ENCODE data around the gene OR9A2. TPM values are rescaled to one million over a fixed set of nuclear protein-coding genes. Genes with fewer than 3 reads are reported as not detected.
A peak's percentile ranks its signal among the peaks of the same experiment; 100 is the strongest.
"Not testable (repeated sequence)": the region's sequence is repeated elsewhere in the genome, so short reads cannot be mapped to it uniquely, and the experiment has no call there.

OR9A2 gene
- total RNA-seq, 2 donors from 2014 or later, result not detected

DNA sequence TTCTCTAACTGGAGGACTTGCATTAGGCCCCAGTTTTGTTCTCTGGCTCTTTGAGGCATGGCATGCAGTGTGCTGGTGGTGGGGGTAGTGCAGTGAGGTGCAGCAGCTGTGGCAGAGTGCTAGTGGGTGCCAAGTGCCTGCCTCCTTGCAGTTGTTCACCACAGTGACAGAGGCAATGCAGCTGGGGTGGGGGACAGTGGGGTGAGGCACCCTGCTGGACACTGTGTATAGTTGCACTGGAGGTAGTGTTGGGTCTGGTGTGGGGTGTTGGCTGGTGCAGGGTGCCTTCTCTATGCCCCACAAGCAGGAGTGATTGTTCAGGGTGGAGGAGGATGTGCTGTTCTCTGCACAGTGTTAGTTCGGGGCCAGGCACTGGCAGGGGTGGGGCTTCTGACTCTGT is 43.1 kb downstream of the OR9A2 start:
- Mint-ChIP-seq H3K4me3 (no peak overlapping the region), H3K9me3 (peaks cover 9% of the 10 kb centered on the region), H3K4me1 (no peaks in the 10 kb centered on the region), H3K36me3 (ENCODE audit: low read depth) (no peaks in the 10 kb centered on the region), H3K27me3 (ENCODE audit: insufficient read depth) (peaks cover 11% of the 10 kb centered on the region), H3K27ac (no peak overlapping the region)
- Histone ChIP-seq H3K4me3 (ENCODE audit: low read length) (no peak overlapping the region), H3K9ac (ENCODE audit: extremely low read depth, low read length, poor library complexity, severe bottlenecking) (no peak overlapping the region), H3K9me3 (ENCODE audit: control insufficient read depth, low read length) (peaks cover 11% of the 10 kb centered on the region), H3K36me3 (ENCODE audit: control insufficient read depth, insufficient read depth, low read length) (no peaks in the 10 kb centered on the region), H3K27ac (ENCODE audit: low read depth, low read length) (no peak overlapping the region), H3K4me1 (ENCODE audit: control insufficient read depth, insufficient read depth, low read length) (no peaks in the 10 kb centered on the region), H3K27me3 (ENCODE audit: control insufficient read depth, insufficient read depth, low read length, poor library complexity, severe bottlenecking) (no peaks in the 10 kb centered on the region)
- TF ChIP-seq CTCF (conservative IDR thresholded peaks at IDR 0.05), result peak; percentile 24
- no peak for DNase-seq
- 100% methylated on average over 1 of the region's 1 CpG; no CpG with 5 or more reads in 1 of the 2 experiments for WGBS, 2 experiments (ENCODE audit: insufficient coverage in 1 of 2, insufficient read length in 1 of 2)

- Mint-ChIP-seq H3K9me3 (peaks cover 35% of the 10 kb centered on the region), H3K27me3 (ENCODE audit: insufficient read depth) (peaks cover 18% of the 10 kb centered on the region)
- Histone ChIP-seq H3K9me3 (ENCODE audit: control insufficient read depth, low read length) (peaks cover 43% of the 10 kb centered on the region), H3K4me3 (ENCODE audit: low read length) (peak overlapping the region; percentile 54)
- H3K36me3 Mint-ChIP-seq (ENCODE audit: low read depth); H3K4me1 Mint-ChIP-seq; H3K27ac ChIP-seq (ENCODE audit: low read depth, low read length); DNase-seq; H3K27me3 ChIP-seq (ENCODE audit: control insufficient read depth, insufficient read depth, low read length, poor library complexity, severe bottlenecking); H3K4me3 Mint-ChIP-seq; H3K27ac Mint-ChIP-seq; H3K4me1 ChIP-seq (ENCODE audit: control insufficient read depth, insufficient read depth, low read length); H3K36me3 ChIP-seq (ENCODE audit: control insufficient read depth, insufficient read depth, low read length); H3K9ac ChIP-seq (ENCODE audit: extremely low read depth, low read length, poor library complexity, severe bottlenecking): not testable (repeated sequence)
- WGBS, 2 experiments (ENCODE audit: insufficient coverage in 1 of 2, insufficient read length in 1 of 2), result 83 to 90% methylated on average over 2 to 4 of the region's 4 CpGs
These were observed 48.5 kb downstream of the OR9A2 start for GRCh38 chr7:142978402-142978801.

Other genes starting within 250 kb of the OR9A2 start
- 10 to 100 TPM; 33.2 to 36.9 TPM for gene EPHB6, start 172.1 kb downstream of the OR9A2 start, total RNA-seq
- 1 to 10 TPM; 2.7 to 4.1 TPM for gene TRPV6, start 141.4 kb downstream of the OR9A2 start, total RNA-seq
- gene TRPV5, start 93.4 kb downstream of the OR9A2 start, total RNA-seq, result under 1 TPM; 0.15 to 0.22 TPM
- not detected for gene LLCFC1, start 87.6 kb downstream of the OR9A2 start, total RNA-seq
- 10 to 100 TPM; 79.4 to 86.0 TPM for gene KEL, start 64.8 kb downstream of the OR9A2 start, total RNA-seq
- gene OR6V1, start 25.2 kb upstream of the OR9A2 start, total RNA-seq, result not detected
- gene PIP, start 104.9 kb upstream of the OR9A2 start, total RNA-seq, result not detected
- gene TAS2R39, start 156.3 kb upstream of the OR9A2 start, total RNA-seq, result not detected
- gene TAS2R40, start 194.9 kb upstream of the OR9A2 start, total RNA-seq, result not detected
- 10 to 100 TPM; 61.1 to 75.0 TPM for gene GSTK1, start 236.3 kb upstream of the OR9A2 start, total RNA-seq

All from endodermal cell (in vitro differentiated cells).